ENCODE results near the gene TECPR2. TPM values are rescaled to one million over a fixed set of nuclear protein-coding genes. Genes with fewer than 3 reads are reported as not detected.

TECPR2 gene
- total RNA-seq, 1 donor from 2014 or later: 5.1 TPM

GRCh38 chr14:102474934-102475333, 112.2 kb downstream of the TECPR2 start:
- H3K4me3 ChIP-seq (ENCODE audit: low read depth, low read length): no peak overlapping the region
- no peak for TF ChIP-seq CTCF (conservative IDR thresholded peaks at IDR 0.05; ENCODE audit: low read depth, low read length)
- DNase-seq (ENCODE audit: low read depth): no peak

GRCh38 chr14:102479107-102479506, 116.4 kb downstream of the TECPR2 start:
- TF ChIP-seq CTCF (conservative IDR thresholded peaks at IDR 0.05; ENCODE audit: low read depth, low read length): no peak
- H3K4me3 ChIP-seq (ENCODE audit: low read depth, low read length): no peak overlapping the region
- no peak for DNase-seq (ENCODE audit: low read depth)

GRCh38 chr14:102479777-102480176, 117.0 kb downstream of the TECPR2 start:
- DNase-seq (ENCODE audit: low read depth): no peak
- no peak for TF ChIP-seq CTCF (conservative IDR thresholded peaks at IDR 0.05; ENCODE audit: low read depth, low read length)
- H3K4me3 ChIP-seq (ENCODE audit: low read depth, low read length): no peak overlapping the region

- no peak for DNase-seq (ENCODE audit: low read depth)
Observed at GRCh38 chr14:102481371-102481770, 118.6 kb downstream of the TECPR2 start.

GRCh38 chr14:102481791-102482238, 119.1 kb downstream of the TECPR2 start:
- DNase-seq (ENCODE audit: low read depth): no peak
- H3K4me3 ChIP-seq (ENCODE audit: low read depth, low read length): no peak overlapping the region
- TF ChIP-seq CTCF (conservative IDR thresholded peaks at IDR 0.05; ENCODE audit: low read depth, low read length): no peak

More at GRCh38 chr14:102481371-102481770, 118.6 kb downstream of the TECPR2 start:
- no peak overlapping the region for H3K4me3 ChIP-seq (ENCODE audit: low read depth, low read length)
- no peak for TF ChIP-seq CTCF (conservative IDR thresholded peaks at IDR 0.05; ENCODE audit: low read depth, low read length)

GRCh38 chr14:102484316-102484715, 121.6 kb downstream of the TECPR2 start:
- no peak for DNase-seq (ENCODE audit: low read depth)
- no peak overlapping the region for H3K4me3 ChIP-seq (ENCODE audit: low read depth, low read length)
- no peak for TF ChIP-seq CTCF (conservative IDR thresholded peaks at IDR 0.05; ENCODE audit: low read depth, low read length)

GRCh38 chr14:102485693-102486512, 123.2 kb downstream of the TECPR2 start:
- DNase-seq (ENCODE audit: low read depth): no peak
- no peak overlapping the region for H3K4me3 ChIP-seq (ENCODE audit: low read depth, low read length)
- TF ChIP-seq CTCF (conservative IDR thresholded peaks at IDR 0.05; ENCODE audit: low read depth, low read length): no peak

Measured in epithelial cell of proximal tubule (primary cell).